AG10803 (cell line): ENCODE data around the gene BCL6B.

Source experiments
- DNase-seq: peaks from one replicate; pipeline ENCODE4 v3.0.0; 2010; ENCODE audit warnings: low read depth
- H3K4me3 ChIP-seq: 2 replicates; pipeline ENCODE4 v1.5.1; 2011; ENCODE audit warnings: mild to moderate bottlenecking, low read length, control low read depth
- CTCF ChIP-seq: conservative IDR thresholded peaks from 2 replicates; pipeline ENCODE4 v1.5.1; 2011; ENCODE audit warnings: mild to moderate bottlenecking, low read length, control low read depth, inconsistent platforms

The BCL6B gene

DNA sequence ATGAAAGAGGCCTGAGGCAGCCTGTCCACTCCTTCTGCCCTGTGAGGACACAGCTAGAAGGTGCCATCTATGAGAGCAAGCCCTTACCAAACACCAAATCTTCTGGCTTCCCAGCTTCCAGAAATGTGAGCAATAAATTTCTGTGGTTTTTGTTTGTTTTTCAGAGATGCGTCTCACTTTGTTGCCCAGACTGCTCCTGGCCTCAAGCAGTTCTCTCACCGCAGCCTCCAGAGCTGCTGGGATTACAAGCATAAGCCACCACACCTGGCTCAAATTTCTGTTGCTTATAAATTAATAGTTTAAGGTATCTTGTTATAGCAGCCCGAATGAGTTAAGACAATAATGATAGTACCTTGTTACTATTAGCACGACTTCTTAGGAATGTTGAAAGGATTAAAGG is 33.5 kb downstream of the BCL6B start:
- no peak for TF ChIP-seq CTCF
- no peak overlapping the region for H3K4me3 ChIP-seq
- peak; percentile 54 for DNase-seq

- no peak for DNase-seq
- no peak for TF ChIP-seq CTCF
- no peak overlapping the region for H3K4me3 ChIP-seq
Measured at GRCh38 chr17:7058831-7059447, 36.1 kb downstream of the BCL6B start.

GRCh38 chr17:7060165-7060891 is 37.5 kb downstream of the BCL6B start:
- TF ChIP-seq CTCF = no peak
- H3K4me3 ChIP-seq = no peak overlapping the region
- DNase-seq = no peak

DNA sequence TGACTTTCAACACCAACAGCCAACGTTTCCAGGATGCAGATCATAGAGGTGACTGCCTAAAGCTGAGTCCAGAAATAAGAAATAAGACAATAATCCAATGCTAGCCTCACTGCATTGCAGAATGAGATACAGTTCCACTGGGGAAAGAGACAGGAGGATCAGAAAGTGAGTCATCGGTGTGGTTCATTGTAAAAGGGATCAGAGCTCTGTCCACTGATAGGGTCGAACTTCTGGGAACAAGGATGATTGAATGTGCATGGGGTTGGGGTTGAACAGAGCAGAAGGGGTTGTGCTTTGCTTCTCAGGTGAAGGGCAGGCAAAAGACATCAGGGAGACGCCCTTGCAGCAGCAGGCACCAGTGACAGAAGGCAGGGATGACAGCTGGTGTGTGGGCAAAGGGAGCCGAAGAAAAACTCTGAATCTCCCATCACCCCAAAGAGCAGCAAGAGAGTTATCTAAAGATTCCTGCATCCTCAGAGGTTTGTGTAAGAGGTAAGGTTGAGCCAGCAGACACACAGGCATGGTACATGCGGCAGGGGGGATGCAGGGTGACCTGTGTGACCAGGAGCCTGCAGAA is 40.8 kb downstream of the BCL6B start:
- no peak overlapping the region for H3K4me3 ChIP-seq
- no peak for DNase-seq
- no peak for TF ChIP-seq CTCF

DNA sequence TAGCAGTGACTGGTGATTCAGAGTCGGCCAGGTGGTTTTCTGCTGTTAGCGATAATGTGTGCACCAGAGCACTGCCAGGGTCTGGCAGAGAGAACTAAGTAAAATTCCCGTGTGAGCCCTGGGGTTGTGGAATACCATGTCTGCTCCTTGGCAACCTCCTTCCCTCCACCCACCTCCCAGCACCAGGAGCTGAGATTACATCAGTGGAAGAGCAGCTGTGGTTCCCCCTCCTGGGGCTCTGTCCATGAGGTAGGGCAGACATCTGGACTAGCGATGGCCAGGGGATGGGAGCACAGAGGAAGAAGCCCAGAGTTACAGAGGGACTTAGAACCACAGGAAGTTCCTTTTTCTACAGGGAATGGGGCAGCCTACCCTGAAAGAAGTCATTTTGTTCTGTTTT is 41.4 kb downstream of the BCL6B start:
- TF ChIP-seq CTCF = no peak
- no peak overlapping the region for H3K4me3 ChIP-seq
- no peak for DNase-seq

GRCh38 chr17:7067198-7067597 is 44.3 kb downstream of the BCL6B start:
- TF ChIP-seq CTCF = no peak
- no peak overlapping the region for H3K4me3 ChIP-seq
- no peak for DNase-seq

DNA sequence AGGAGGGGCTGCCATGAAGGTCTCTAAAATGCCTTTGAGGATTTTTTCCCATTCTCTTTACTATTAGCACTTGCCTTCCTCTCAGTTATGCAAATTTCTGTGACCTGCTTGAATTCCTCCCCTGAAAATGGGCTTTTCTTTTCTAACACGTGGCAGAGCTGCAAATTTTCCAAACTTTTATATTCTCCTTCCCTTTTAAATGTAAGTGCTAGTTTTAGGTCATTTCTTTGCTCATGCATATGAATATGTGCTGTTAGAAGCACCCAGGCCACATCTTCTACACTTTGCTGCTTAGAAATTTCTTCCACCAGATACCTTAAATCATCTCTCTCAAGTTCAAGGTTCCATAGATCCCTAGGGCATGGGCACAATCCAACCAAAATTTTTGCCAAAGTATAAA is 45.4 kb downstream of the BCL6B start:
- no peak for DNase-seq
- no peak for TF ChIP-seq CTCF
- no peak overlapping the region for H3K4me3 ChIP-seq
